ENCODE measurements around the gene NFIC.
"Not testable (repeated sequence)": the region's sequence is repeated elsewhere in the genome, so short reads cannot be mapped to it uniquely, and the experiment has no call there.

The NFIC gene

DNA sequence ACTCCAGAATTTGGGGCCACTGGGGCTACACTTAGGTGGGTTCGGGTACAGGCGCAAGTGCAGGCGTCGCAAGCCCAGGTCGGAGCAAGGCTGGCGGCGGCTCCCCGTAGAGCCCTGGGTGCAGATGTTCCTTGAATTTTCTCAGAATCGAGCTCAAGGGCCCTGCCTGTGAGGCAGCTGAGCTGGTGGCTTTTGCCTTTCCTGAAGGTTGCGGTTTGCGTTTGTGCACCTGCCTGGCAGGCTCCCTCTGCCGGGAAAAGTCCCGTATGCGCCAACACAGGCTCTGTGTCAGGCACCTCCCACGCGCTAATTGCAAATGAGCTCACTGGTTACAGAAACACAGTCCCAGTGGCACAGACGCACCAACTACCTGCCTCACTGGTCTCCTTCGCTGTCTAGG lies 128.2 kb downstream of the NFIC start:
- DNase-seq: peak; percentile 67 to 75

DNA sequence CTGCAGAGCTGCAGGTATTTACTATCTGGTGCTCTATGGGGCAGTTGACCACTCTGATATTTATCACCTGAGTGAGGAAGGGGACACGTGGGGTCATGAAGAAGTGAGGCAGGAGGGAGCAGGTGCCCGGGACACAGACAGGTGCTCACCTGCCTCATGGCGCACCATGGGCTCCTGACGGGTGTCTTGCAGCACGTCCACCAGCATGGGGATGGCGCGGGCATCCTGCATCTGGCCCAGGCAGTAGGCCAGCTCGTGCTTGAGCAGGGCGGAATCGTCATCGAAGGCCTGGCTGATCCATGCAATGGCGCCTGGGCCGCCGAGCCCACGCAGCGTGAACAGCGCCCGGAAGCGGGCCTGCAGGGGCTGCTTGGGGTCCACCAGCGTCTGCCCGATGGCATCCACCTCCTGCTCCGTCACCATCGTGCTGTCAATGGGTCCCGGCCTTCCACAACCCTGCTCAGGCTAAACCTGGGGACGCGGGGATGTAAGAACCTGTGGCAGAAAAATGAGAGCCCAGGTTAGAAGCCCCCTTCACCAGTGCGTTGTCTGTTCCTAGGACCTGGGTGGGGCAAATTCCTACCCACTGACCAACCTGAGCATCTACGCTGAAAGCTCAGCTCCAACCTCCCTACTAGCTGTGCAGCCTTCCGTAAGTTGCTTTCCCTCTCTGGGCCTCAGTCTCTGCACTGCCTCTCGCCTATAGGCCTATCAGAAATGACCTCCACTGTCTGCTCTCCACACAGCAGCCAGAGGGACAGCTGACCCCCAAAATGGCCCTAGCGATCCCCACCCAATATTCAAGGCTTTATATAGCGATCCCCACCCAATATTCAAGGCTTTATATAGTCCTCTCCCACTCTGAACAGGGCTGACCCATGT lies 130.2 kb downstream of the NFIC start:
- DNase-seq: no peak

DNA sequence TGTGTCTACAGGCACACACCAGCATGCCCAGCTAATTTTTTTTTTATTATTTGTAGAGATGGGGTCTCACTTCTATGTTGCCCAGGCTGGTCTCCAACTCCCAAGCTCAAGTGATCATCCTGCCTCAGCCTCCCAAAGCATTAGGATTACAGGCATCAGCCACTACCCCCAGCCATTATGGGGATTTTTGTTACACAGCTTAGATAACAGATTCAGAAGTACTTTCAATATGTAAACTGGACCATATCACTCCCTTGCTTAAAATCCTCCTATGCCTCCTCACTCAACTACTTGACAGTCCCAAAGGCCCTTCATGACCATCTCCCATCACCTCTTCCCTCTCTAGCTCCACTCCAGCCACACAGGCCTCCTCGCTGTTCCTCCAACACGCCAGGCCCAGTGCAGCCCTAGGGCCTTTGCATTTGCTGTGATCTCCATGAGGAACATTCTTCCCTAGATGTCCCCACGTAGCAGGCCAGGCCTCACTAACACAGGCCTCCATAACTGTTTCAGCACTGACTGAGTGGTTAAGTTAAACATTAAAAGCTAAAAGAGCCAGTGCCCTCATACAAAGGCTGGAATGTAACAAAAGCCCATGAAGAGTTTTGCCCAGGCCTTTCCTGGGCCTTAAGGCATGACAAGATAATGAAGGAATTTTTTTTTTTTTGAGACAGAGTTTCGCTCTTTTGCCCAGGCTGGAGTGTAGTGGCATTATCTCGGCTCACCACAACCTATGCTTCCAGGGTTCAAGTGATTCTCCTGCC lies 131.6 kb downstream of the NFIC start:
- DNase-seq: no peak

DNA sequence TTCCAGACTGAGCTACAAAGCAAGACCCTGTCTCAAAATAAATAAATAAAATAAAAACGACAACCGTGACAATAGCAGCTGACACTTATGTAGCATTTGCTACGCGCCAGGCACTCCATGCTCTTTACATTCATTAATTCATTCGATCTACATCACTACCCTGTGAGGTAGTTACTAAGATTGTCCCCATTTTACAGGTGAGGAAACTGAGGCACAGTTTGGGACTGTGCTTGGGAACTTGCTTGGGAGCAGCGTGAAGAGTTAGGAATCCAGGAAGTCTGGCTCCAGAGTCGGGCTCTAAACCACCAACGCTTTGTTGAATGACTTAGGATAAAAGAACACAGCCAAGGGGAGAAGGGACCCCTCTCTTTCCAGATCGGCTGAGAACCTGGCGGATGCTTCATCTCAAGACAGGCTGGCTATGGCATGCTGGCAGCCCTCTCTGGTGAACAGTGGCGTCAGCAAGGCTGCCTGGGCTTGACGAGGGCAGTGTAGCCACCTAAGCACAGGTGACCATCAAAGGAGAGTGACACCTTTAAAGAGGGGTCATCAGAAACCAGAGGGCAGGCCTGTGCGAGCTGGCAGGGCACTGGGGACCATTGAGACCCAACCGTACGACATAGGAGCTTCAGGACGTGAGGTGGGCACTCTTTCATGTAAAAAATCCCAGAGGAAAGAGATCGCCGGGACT lies 133.5 kb downstream of the NFIC start:
- DNase-seq: peak in 1 of 2 experiments; percentile 17

DNA sequence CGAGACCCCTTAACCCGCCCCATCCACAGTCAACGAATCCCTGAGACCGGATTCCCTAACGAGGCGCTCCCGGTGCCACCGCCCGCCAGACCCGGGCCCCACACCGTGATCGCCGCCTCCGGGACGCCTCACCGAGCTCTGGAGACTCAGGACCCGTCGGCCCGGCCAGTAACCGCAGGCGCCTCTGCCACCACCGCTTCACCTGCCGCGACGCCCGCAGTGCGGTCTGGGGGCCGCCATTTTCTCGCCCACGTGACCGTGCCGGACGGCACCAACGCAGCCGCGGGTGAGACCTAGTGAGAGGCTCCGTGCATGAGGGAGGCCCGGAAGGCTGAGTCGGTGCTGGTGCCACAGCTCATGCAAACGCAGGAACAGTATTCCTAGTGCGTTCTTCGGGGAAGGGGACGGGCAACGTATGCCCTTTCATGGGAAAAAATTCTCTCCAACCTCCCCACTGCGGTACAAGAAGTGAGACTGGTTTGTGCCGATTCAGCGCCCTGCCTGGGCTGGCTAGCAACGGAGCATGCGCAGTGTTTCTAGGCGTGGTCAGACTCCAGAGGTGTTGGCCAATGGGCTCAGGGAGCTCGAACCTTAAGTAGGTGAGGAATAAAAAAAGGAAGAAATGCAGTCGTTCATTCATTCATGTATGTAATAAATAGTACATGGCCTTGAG lies 134.2 kb downstream of the NFIC start, which contains the start of gene DOHH:
Gene DOHH (minus strand): TSS at position 246 of the 673 bp plus-strand sequence. CDS start 3,860 bp downstream, outside the sequence.
- peak; percentile 98 for DNase-seq

DNA sequence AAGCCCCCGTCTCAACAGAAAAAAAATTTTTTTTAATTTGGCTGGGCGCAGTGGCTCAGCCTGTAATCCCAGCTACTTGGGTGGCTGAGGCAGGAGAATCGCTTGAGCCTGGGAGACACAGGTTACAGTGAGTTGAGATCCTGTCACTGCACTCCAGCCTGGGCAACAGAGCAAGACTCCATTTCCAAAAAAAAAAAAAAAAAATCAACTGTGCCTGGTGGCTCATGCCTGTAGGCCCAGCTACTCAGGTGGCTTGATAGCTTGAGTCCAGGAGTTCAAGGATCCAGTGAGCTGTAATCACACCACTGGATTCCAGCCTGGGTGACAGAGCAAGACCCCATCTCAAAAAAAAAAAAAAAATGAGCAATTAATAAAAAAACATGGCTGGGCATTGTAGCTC lies 135.4 kb downstream of the NFIC start:
- no peak for DNase-seq

DNA sequence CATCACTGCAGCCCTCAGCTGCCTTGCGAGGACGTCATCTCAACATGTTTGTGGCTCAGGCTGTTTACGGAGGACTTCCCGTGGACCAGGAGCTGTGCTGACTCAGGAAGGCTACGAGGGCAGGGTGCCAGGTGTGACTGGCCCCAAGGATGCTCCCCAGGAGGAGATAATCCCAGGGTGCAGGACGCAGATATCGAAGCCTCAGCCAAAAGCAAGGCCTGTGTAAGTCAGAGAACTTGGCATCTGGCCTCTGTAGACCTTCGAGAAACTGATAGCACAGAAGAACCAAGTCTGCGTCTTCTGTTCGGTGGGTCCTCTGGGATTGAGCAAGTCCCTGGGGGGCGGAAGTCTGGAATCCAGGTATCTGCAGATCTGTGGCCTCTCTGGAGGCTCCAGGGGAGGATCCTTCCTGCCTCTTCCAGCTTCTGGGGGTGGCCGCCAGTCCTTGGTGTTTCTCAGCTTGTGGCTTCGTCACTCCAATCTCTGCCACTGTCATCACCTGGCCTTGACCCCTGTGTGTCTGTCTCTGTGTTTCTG lies 136.7 kb downstream of the NFIC start:
- DNase-seq: no peak

DNA sequence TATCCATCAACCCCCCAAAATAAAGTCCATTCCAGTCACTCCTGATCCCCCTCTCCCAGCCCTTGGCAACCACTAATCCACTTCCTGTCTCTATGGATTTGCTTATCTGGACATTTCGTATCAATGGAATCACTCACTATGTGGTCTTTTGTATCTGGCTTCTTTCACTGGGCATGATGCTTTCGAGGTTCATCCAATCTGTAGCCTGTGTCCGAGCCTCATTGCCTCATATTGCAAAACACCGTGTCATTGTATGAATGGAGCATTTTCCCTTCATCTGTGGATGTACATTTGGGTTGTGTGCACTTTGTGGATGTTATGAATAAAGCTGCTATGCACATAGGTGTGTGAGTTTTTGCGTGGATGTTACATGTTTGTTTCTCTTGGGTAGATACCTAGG lies 138.4 kb downstream of the NFIC start:
- DNase-seq: no peak

DNA sequence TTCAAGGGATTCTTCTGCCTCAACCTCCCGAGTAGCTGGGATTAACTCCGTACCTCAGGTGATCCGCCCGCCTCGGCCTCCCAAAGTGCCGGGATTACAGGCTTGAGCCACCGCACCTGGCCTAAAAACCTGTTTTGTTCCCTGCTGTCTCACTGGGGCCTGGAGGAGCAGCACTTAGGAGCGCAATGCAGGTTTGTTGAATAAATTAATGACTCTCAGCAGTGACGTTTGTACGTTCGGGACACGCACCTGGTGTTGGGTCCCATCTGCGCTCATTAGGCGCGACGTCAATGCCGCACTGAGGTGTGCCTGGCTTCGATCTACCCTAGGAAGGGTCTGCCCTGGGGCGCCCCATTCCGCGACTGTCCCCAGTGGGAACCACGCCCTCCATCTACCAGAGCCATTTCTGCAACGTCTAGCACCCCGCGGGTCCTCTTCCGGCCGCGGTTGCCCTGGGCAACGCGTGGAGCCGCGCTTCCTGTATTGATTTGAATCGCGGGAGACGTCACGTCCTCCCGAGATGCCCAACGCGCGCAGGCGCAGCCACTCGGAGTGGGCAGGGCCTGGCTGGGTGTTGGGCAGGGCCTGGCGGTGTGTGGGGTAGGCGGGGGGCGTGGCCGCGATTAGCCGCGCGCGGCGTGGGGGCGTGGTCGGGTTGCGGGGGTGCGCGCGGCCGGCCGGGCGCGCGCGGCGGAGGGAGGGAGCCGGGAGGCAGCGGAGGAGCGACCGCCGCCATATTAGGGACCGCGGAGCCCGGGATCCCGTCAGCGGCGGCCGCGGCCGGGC lies 139.4 kb downstream of the NFIC start, which contains the start of gene FZR1:
Gene FZR1 (plus strand): TSS at position 714 of the 786 bp plus-strand sequence. CDS start 16,679 bp downstream, outside the sequence.
- peak; percentile 99 for DNase-seq

DNA sequence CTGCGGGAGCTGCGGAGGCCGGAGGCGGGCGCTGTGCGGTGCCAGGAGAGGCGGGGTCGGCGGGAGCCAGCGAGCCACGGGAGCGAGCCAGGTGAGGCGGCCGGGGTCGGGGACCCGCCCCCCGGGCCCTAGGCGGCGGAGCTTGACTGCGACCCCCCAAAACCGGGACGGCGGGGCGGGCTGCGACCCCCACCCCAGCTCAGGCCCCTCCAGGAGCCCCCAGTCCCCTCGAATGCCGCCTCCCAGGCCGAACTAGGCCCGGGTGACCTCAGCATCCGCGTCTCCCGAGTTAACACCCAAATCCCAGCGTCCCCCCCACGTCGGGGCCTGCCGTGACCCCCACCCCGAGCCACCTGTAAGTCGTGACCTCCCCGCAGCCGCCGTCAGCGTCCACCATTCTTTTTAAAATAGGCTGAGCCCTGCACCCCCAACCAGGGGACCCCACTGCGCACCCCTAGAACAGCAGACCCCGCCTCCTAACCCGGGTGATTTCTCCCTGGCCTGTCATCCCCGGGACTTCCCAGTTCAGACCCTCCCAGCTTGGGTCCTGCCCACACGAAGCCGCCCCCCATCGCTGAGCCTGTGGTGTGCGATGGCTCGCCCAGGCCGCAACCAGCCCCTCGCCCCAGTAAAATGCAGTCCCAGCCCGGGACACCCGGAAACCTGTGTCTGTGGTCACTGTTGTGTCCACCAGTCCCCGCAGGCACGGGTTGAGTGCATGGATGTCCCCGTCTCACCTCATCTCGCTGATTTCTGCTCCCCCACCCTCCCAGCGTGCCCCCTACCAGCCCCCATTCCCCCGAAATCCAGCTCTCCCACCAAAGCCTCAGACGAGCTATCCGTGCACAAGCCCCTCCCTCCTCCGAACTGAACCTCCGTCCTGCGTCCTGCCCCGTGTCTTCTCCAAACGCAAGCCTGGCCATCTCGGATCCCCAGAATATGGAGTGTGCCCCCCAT lies 140.3 kb downstream of the NFIC start:
- peak; percentile 26 to 32 for DNase-seq

DNA sequence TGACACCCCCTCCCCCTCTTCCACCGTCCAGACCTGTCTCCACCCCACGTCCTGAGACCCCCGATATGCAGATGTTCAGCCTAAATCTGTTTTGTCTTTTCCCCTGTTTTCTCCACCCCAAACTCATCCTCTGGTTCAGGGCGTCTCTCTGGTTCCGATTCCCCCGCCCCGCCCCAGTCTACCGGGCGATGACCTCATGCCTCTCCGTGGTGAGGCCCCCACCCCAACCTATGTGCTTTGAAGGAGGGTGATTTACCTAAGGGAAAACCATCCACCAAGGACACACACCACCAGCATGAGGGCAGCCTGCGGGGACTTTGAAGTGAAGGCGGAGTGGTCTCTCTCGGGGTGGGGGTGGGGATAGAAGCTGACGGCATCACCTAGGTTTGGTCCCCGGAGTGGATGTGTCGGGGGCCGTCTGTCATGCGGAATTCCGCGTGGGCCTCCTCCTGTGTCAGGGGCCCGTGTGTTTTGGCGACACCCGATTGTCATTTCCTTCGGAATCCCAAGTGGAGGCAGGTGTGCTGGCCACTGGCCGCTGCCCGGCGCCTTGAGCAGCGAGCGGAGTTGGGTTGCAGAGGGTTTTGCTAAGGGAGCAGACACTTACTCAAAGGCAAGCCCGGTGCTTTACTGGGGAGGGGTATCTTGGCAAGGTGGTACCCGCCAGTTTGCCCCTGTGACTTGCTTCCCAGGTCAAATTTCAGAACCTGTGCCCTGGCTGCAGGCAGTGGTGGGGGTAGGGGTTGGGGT lies 141.2 kb downstream of the NFIC start:
- peak; percentile 38 to 57 for DNase-seq

DNA sequence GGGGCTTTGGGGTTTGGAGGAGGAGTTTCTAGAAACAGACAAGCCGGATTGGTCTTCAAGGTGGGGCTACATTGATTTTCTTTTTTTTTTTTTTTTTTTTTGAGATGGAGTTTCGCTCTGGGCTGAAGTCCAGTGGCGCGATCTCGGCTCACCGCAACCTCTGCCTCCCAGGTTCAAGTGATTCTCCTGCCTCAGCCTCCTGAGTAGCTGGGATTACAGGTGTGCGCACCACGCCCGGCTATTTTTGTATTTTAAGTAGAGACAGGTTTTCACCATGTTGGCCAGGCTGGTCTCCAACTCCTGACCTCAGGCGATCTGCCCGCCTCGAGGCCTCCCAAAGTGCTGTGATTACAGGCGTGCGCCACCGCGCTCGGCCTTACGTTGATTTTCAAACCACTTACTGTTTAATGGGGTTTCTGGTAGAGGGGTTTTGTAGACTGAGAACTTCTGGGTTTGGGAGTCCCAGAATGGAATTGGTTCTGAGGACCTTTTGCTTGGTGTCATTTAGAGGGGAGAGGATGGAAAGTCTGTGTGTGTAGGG lies 141.8 kb downstream of the NFIC start:
- DNase-seq: not testable (repeated sequence)

DNA sequence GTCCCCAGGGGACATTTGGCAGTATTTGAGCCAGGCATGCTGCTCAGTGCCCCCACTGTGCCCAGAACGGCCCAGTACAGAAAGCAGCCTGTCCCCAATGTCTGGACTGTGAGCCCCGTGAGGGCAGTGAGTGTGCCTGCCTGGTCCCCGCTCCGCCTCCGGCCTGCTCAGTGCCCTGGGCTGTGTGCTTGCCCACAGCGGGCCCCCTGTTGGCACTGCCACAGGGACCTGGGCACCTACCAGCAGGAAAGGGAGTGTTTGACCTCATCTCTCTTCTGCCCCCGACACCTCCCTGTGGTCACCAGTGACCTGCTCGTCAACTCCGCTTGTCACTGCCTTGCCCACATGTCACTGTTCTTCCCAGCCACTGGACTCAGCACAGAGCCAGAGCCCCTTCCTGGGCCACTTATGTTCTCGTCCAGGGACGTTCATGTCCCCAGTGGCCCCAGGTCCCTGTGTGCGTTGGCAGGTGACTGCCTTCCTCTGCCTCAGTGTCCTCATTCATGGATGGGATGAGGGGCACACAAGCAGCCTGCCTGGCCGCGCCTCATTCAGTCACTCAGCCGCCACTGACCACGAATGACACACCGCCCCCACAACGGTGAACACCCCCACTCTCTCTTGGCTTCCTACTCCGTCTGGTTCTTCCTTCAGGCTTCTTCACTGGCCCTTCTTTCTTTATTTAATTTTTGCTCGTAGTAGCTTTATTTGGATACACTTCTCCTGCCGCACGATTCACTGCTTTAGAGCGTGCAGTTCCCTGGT lies 142.6 kb downstream of the NFIC start:
- DNase-seq: peak; percentile 10 to 14

DNA sequence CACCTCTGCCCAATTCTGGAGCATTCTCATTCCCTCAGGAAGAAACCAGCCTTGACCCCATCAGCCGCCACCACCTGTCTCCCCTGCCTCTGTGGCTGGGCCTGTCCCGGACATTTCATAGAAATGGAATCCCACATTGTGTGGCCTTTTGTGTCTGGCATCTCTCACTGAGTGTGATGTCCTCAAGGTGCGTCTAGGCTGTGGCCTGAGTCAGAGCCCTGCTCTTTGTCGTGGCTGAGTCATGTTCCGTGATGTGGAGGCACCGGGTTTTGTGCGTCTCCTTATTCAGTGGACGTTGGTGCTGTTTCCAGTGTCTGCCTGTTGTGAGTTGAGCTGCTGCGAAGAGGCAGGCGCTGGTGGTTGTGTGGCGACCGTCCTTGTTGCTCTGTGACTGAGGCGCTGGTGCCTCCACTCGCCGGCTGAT lies 143.2 kb downstream of the NFIC start:
- peak; percentile 49 to 51 for DNase-seq

DNA sequence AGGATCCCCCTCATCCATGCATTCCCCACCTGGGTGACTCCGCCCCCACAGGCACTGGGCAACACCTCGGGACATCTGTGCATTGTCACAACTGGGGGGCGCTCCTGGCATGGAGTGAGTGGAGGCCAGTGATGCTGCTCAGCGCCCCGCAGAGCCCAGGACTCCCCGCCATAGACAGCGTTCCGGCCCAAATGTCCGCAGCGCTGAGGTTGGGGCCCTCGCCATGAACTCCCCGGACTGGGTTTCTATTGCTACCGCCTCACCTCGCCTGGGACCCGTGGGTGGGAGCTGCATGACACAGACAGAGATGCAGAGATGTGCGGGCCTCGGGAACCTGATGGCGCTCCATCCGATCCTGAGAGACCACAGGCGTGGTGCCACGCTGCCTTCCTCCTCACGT lies 144.3 kb downstream of the NFIC start:
- no peak for DNase-seq

DNA sequence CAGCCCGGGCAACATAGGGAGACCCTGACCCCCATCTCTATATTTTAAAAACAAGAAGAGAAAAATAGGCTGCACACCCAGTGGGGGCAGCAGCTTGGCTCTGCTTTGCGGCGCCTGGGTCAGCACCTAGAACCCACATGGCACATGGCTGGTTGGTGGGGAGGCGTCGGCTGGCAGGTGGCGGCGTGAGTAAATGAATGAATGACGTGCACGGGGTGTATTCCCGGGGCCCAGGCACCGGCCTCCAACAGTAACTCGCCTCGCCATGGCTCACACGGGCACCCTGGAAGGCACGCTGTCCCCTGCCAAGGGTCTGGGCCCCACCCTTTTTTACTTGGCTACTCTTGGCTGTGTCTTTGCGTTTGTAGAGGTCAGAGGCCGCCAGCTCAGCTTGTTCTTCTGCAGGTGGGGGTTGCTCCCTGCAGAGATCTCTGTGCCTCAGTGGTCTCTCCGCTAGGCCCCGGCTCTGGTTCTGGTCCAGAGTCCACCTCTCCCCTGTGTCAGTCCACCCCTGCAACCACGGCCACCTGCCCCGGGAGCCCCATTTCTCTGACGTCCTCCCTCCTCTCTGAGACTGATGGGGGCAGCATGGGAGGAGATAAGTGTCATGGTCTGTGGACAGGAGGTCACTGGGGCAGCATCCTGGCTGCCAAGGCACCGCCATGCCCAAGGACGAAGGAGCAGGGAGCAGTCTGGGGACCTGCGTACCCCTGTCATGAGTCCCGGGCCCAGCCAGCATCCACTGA lies 145.3 kb downstream of the NFIC start:
- DNase-seq: no peak

DNA sequence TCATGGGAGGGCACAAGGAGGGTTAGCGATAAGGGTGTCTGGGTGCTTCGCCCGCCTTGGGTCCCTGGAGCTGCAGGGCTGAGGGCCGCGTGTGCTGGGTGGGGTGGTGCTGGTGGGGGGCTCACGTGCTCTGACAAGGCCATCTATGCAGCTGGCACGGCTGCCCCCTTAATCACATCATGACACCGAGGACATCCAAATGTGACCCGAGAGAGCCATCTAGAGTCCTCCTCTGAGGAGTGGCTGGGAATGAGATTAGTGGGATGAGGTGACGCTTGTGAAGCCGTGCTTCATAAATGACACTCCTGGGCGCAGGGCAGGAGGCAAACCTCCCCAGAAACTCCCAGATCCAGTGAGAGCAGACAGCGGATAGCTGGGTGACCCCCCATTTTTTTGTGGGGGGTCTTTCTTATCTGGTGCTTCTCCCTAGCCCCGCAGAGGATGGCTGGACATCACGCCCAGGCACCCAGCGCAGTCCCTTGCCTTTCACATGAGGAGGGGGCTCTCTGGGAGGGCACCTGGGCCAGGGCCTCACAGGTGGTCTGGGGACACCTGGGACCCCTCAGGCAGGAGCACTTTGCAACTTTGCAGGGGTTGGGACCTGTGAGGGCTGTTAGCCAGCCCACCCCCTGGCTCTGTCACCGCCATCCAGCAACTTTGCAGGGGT lies 146.3 kb downstream of the NFIC start:
- no peak for DNase-seq
